MCF 10A (cell line): ENCODE data around the gene ZNF646. TPM values are rescaled to one million over a fixed set of nuclear protein-coding genes. Genes with fewer than 3 reads are reported as not detected.
A peak's percentile ranks its signal among the peaks of the same experiment; 100 is the strongest.

Experiments
- BruUV-seq: library from RNA; stranded (reverse); fragments of 400-500 nt; replicated peaks from 2 replicates; lab custom pipeline; 2021; lab: Mats Ljungman, UMichigan
- CTCF ChIA-PET: fragments of 300-600 bp; sonication (Branson Sonifier 250); formaldehyde crosslinking; extraction: SDS; loops from one replicate; lab custom pipeline; 2021; ENCODE audit warnings: antibody characterized with exemption, inconsistent platforms; lab: Yijun Ruan, JAX
- POLR2A ChIA-PET: fragments of 300-600, 350-650 bp; sonication (Branson Sonifier 250); formaldehyde crosslinking; extraction: SDS; loops from one replicate; lab custom pipeline; 2020; ENCODE audit warnings: antibody characterized with exemption, inconsistent platforms; lab: Yijun Ruan, JAX
- DNase-seq: peaks from one replicate; pipeline ENCODE4 v3.0.0-alpha.2; 2018; ENCODE audit not compliant: unreplicated experiment
- H3K27ac Mint-ChIP-seq: one replicate; pipeline ENCODE4 v1.8.0; 2022; ENCODE audit warnings: mild to moderate bottlenecking, low read depth, mixed read lengths; ENCODE audit not compliant: unreplicated experiment
- H3K27me3 Mint-ChIP-seq: one replicate; pipeline ENCODE4 v1.8.0; 2022; ENCODE audit warnings: mixed read lengths; ENCODE audit not compliant: insufficient read depth, unreplicated experiment
- H3K36me3 Mint-ChIP-seq: one replicate; pipeline ENCODE4 v1.8.0; 2022; ENCODE audit warnings: mild to moderate bottlenecking, moderate library complexity, mixed read lengths; ENCODE audit not compliant: insufficient read depth, unreplicated experiment
- H3K4me1 Mint-ChIP-seq: one replicate; pipeline ENCODE4 v1.8.0; 2022; ENCODE audit warnings: mixed read lengths; ENCODE audit not compliant: insufficient read depth, unreplicated experiment
- H3K4me3 Mint-ChIP-seq: one replicate; pipeline ENCODE4 v1.8.0; 2022; ENCODE audit warnings: mild to moderate bottlenecking, moderate library complexity, mixed read lengths; ENCODE audit not compliant: unreplicated experiment
- H3K9me3 Mint-ChIP-seq: one replicate; pipeline ENCODE4 v1.8.0; 2022; ENCODE audit warnings: mixed read lengths; ENCODE audit not compliant: unreplicated experiment
- CTCF ChIP-seq: fragments of 200-600 bp; IDR thresholded peaks from one replicate; pipeline ENCODE4 v1.8.0; 2022; ENCODE audit warnings: antibody characterized with exemption, mild to moderate bottlenecking; ENCODE audit not compliant: unreplicated experiment
- intact Hi-C: fragments of 100-400 bp; cut with micrococcal nuclease; formaldehyde crosslinking; loops from 2 replicates; pipeline ENCODE4 v1.14.1; 2022
- total RNA-seq: library from RNA; stranded (reverse); gene quantifications from 2 replicates; pipeline ENCODE4 v1.2.3, GENCODE V29; 2022

The ZNF646 gene
- total RNA-seq, 1 experiment from 2014 or later, result 12.6 TPM

- no peak for TF ChIP-seq CTCF
- Mint-ChIP-seq H3K4me3 (no peak overlapping the region), H3K36me3 (peaks cover 76% of the 10 kb centered on the region), H3K4me1 (peaks cover 13% of the 10 kb centered on the region), H3K9me3 (no peaks in the 10 kb centered on the region), H3K27me3 (no peaks in the 10 kb centered on the region), H3K27ac (no peak overlapping the region)
- no TSS peak for BruUV-seq
- POLR2A ChIA-PET, result interaction anchor here (0.5 to 0.9 kb wide), 2 partner anchors 10 to 255 kb away, joined by 4 to 5 read pairs; no protein-coding TSS in a partner anchor
- CTCF ChIA-PET, result interaction anchor here (0.6 to 0.9 kb wide), 2 partner anchors 8 to 76 kb away, joined by 3 read pairs; partner anchors contain the start of gene HSD3B7
- DNase-seq, result no peak
- intact Hi-C loops, result no loop called here
Observed at GRCh38 chr16:31061126-31061812, 13.0 kb upstream of the ZNF646 start.

DNA sequence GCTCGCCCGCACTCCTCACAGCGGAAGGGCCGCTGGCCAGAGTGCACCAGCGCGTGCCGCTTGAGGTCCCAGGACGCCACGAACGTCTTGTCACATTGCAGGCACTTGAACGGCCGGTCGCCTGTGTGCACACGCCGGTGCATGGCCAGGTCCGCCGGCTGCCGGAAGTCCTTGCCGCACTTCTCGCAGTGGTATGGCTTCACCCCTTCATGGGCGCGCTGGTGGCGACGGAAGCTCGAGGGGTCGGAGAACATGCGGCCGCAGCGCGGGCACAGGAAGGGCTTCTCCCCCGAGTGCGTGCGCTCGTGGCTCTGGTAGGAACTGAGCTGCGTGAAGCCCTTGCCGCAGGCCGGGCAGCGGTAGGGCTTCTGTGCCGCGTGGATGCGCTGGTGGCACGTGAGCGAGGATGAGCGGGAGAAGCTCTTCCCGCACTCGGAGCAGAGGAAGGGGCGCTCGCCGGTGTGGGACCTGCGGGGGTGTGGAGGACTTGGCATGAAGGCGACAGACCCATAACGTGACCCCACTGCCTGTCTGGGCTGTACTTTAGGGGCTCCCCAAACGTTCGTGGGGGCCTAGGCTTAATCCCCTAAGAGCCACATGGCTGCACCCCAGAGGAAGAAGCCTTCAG lies 12.3 kb upstream of the ZNF646 start:
- intact Hi-C loops, result no loop called here
- no peak for TF ChIP-seq CTCF
- Mint-ChIP-seq H3K27ac (no peak overlapping the region), H3K36me3 (peaks cover 76% of the 10 kb centered on the region), H3K4me3 (no peak overlapping the region), H3K27me3 (no peaks in the 10 kb centered on the region), H3K9me3 (no peaks in the 10 kb centered on the region), H3K4me1 (peaks cover 13% of the 10 kb centered on the region)
- BruUV-seq, result no TSS peak
- CTCF ChIA-PET, result interaction anchor here (0.9 kb wide), 1 partner anchor 76 kb away, joined by 3 read pairs; the partner anchor contains the start of gene HSD3B7
- POLR2A ChIA-PET, result interaction anchor here (0.7 kb wide), 1 partner anchor 11 kb away, joined by 3 read pairs; no protein-coding TSS in a partner anchor
- DNase-seq, result no peak

- Mint-ChIP-seq H3K36me3 (peaks cover 62% of the 10 kb centered on the region), H3K4me1 (peaks cover 16% of the 10 kb centered on the region), H3K27ac (peak overlapping the region; percentile 27), H3K4me3 (no peak overlapping the region), H3K9me3 (no peaks in the 10 kb centered on the region), H3K27me3 (no peaks in the 10 kb centered on the region)
- intact Hi-C loops, result no loop called here
- POLR2A ChIA-PET, result interaction anchor here (0.5 to 3.2 kb wide), 4 partner anchors 8 to 141 kb away, joined by 3 to 18 read pairs (median 4); partner anchors contain the start of genes ZNF646 and ZNF668
- CTCF ChIA-PET, result interaction anchor here (0.5 to 1.1 kb wide), 2 partner anchors 8 to 201 kb away, joined by 3 to 5 read pairs; no protein-coding TSS in a partner anchor
- no TSS peak for BruUV-seq
- no peak for DNase-seq
- no peak for TF ChIP-seq CTCF
Observed at GRCh38 chr16:31063495-31063842, 10.8 kb upstream of the ZNF646 start.
